Heart right ventricle (tissue), 16 donors: Measurements from ENCODE around the gene FMN2. TPM values are rescaled to one million over a fixed set of nuclear protein-coding genes. Genes with fewer than 3 reads are reported as not detected.

Experiments
- ATAC-seq, 8 donors: fragments of 200-7000 bp; cut with Tn5 transposase; one replicate each; pipeline ENCODE4 v1.9.1; 2020; ENCODE audit warnings: mild to moderate bottlenecking in 8 of 8, moderate library complexity in 8 of 8, moderate number of reproducible peaks in 1 of 8
- DNase-seq, 2 donors: peaks; one replicate each; pipeline ENCODE4 v3.0.0-alpha.2; 2020
- H3K27ac ChIP-seq, 10 donors: fragments of 200-600 bp; sonication (generic) in 2 of 10; one replicate each; pipeline versions ENCODE4 v1.5.0 to v1.8.0; 2020 to 2022; ENCODE audit warnings: mild to moderate bottlenecking in 3 of 10
- H3K27me3 ChIP-seq, 7 donors: fragments of 200-600 bp; one replicate each; pipeline ENCODE4 v1.8.0; 2021 to 2022; ENCODE audit warnings: mild to moderate bottlenecking in 2 of 7
- H3K36me3 ChIP-seq, 9 donors: fragments of 200-600 bp; sonication (generic) in 1 of 9; one replicate each; pipeline versions ENCODE4 v1.5.0 to v1.8.0; 2020 to 2022; ENCODE audit warnings: mild to moderate bottlenecking in 2 of 9
- H3K4me1 ChIP-seq, 9 donors: fragments of 200-600 bp; sonication (generic) in 1 of 9; one replicate each; pipeline versions ENCODE4 v1.5.0 to v1.8.0; 2020 to 2022; ENCODE audit warnings: mild to moderate bottlenecking in 4 of 9
- H3K4me3 ChIP-seq, 10 donors: fragments of 200-600 bp; sonication (generic) in 2 of 10; one replicate each; pipeline versions ENCODE4 v1.5.0 to v1.8.0; 2020 to 2022; ENCODE audit warnings: mild to moderate bottlenecking in 7 of 10, moderate library complexity in 2 of 10
- H3K9me3 ChIP-seq, 11 donors: fragments of 200-600 bp in 10 of 11; sonication (generic) in 2 of 11; one replicate each; pipeline versions ENCODE4 v1.5.0 to v1.8.0; 2013 to 2022; ENCODE audit warnings: mild to moderate bottlenecking in 2 of 11, control low read depth in 1 of 11, moderate library complexity in 1 of 11
- WGBS, 2 donors: extraction: QIAGEN DNeasy Blood & Tissue Kit; methylation state at CpG; one replicate each; pipeline ENCODE4 v1.1.7; 2013; ENCODE audit warnings: inconsistent platforms in 1 of 2; 5-methylcytosine and 5-hydroxymethylcytosine counted together
- intact Hi-C, 10 donors: fragments of 100-400 bp; cut with DNase I; formaldehyde crosslinking; loops; one replicate each; pipeline versions ENCODE4 v1.11.1 to v1.14.2; 2022
- polyA plus RNA-seq, 2 donors: library from polyadenylated mRNA; stranded (reverse); fragments of 200-250 nt; gene quantifications; one replicate each; pipeline ENCODE4 v1.2.3, GENCODE V29; 2013
- total RNA-seq, 10 donors: library from RNA; stranded (reverse); fragmentation: NEBNext Ultra II Directional in 3 of 10; extraction: Animal tissue kit (Norgen Biotek cat#: 25700) in 3 of 10; gene quantifications; one replicate each; pipeline versions ENCODE4 v1.2.1 to v1.2.4, GENCODE V29; 2021 to 2023
- TF ChIP-seq, protein P1 (sequence below), 9 donors: fragments of 200-600 bp; sonication (generic) in 2 of 9; IDR thresholded peaks; one replicate each; pipeline versions ENCODE4 v1.5.0 to v1.8.0; 2021 to 2022; ENCODE audit warnings: antibody characterized with exemption in 9 of 9, mild to moderate bottlenecking in 5 of 9, moderate library complexity in 1 of 9
- donor health status: Arrhythmogenic right ventricular cardiomyopathy.
- donor health status: ischemic (EF 13 %, LVEDD 7.1; RV severe dilation, severe dysfunction).
- donor health status: healthy with polysubstance abuse.
- donor health status: DM: no; HTN: yes; CAD: no.
- donor health status: DM: no; HTN: no; CAD: no.
- donor health status: ischemic (EF 25% LVEDD 6.9; RV normal size, moderate dysfunction).
- donor health status: ischemic (EF 25% LVEDD 5.7; RV mildly dilated, moderate dysfunction).
- donor health status: healthy.
- donor health status: DM: yes; HTN: yes; CAD: no.
- donor health status: Ischemic cardiomyopathy.
- donor health status: ischemic (EF 35%, LVEDD 5.7; RV mildly dilated, moderate dysfunction).
- donor health status: nonischemic (EF 11% LVEDD 7.7; RV severe dilation, severe dysfunction).
- donor health status: DM: yes; HTN: yes; CAD: no.
- donor health status: PGD.
- donor health status: ischemic (EF 29% LVEDD 5.4; RV normal size, mild dysfunction).
- donor health status: nonischemic (EF 23%, LVEDD 6.1; RV moderate dilation, normal function).

The FMN2 gene
- total and polyA plus RNA-seq, 12 donors: 0.03 to 0.70 (median 0.12) TPM; not detected in 9

GRCh38 chr1:240492832-240493440 is 401.3 kb downstream of the FMN2 start:
- DNase-seq: peak in 1 of 2 donors; percentile 16
- ATAC-seq: peak in 2 of 8 donors; percentile 17 to 39
- H3K4me3 ChIP-seq: peak overlapping the region in 1 of 10 donors; percentile 7
- H3K27me3 ChIP-seq: peaks cover 0 to 13% (median 4%) of the 10 kb centered on the region in 7 donors
- TF ChIP-seq, protein P1, sequence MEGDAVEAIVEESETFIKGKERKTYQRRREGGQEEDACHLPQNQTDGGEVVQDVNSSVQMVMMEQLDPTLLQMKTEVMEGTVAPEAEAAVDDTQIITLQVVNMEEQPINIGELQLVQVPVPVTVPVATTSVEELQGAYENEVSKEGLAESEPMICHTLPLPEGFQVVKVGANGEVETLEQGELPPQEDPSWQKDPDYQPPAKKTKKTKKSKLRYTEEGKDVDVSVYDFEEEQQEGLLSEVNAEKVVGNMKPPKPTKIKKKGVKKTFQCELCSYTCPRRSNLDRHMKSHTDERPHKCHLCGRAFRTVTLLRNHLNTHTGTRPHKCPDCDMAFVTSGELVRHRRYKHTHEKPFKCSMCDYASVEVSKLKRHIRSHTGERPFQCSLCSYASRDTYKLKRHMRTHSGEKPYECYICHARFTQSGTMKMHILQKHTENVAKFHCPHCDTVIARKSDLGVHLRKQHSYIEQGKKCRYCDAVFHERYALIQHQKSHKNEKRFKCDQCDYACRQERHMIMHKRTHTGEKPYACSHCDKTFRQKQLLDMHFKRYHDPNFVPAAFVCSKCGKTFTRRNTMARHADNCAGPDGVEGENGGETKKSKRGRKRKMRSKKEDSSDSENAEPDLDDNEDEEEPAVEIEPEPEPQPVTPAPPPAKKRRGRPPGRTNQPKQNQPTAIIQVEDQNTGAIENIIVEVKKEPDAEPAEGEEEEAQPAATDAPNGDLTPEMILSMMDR (IDR thresholded peaks at IDR 0.05): peak in 1 of 9 donors; percentile 7
- H3K27ac ChIP-seq: no peak overlapping the region
- H3K9me3 ChIP-seq: no peaks in the 10 kb centered on the region
- H3K4me1 ChIP-seq: no peaks in the 10 kb centered on the region
- H3K36me3 ChIP-seq: no peaks in the 10 kb centered on the region
- WGBS, 2 donors: 44 to 45% methylated on average over 52 of the region's 52 CpGs
- intact Hi-C loops: no loop called here

DNA sequence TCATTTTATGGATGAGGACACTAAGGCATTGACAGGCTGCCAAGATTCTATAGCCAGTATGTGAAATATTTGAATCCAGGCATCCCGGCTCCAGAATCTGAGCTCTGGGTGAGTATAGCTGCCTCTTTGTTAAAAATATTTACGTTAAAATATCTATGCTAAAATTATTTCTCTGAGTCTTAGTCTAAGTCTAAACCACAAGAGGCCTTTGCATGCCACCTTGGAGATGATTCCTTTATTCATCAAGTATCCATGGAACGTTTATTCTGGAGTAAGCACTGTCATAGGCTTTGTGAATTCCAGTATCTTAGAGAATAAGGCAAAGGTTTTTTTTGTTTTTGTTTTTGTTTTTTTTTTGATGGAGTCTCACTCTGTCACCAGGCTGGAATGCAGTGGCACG is 403.9 kb downstream of the FMN2 start:
- TF ChIP-seq, protein P1 (IDR thresholded peaks at IDR 0.05): no peak
- Histone ChIP-seq H3K27me3 (peaks cover 0 to 13% (median 4%) of the 10 kb centered on the region in 7 donors), H3K36me3 (no peaks in the 10 kb centered on the region), H3K4me1 (no peaks in the 10 kb centered on the region), H3K27ac (no peak overlapping the region), H3K4me3 (no peak overlapping the region), H3K9me3 (peaks cover 0 to 4% (median 0%) of the 10 kb centered on the region in 11 donors)
- intact Hi-C loops: no loop called here
- ATAC-seq: no peak
- no peak for DNase-seq
- 70 to 82% methylated on average over 4 of the region's 4 CpGs for WGBS, 2 donors

DNA sequence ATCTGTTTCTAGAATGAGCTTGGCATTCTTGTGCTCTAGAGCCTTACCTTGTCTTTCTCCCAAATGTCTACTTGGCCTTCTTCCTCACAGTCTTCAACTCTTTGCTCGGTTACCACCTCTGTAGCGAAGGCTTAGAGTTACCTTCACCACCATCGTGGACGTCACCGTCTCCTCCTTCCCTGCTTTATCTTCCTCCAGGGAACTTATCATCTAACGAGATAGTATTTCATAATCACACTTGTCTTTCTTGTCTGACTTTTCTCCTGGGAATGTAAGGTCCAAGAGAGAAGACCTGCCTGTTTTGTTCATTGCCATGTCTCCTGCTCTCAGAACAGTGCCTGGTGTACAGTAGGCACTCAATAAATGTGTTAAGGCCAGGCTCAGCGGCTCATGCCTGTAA is 404.7 kb downstream of the FMN2 start:
- Histone ChIP-seq H3K9me3 (peaks cover 0 to 4% (median 0%) of the 10 kb centered on the region in 11 donors), H3K27ac (no peak overlapping the region), H3K36me3 (no peaks in the 10 kb centered on the region), H3K4me3 (no peak overlapping the region), H3K27me3 (peaks cover 0 to 13% (median under 1%) of the 10 kb centered on the region in 7 donors), H3K4me1 (no peaks in the 10 kb centered on the region)
- 77 to 80% methylated on average over 7 of the region's 7 CpGs for WGBS, 2 donors
- TF ChIP-seq, protein P1 (IDR thresholded peaks at IDR 0.05): no peak
- intact Hi-C loops: no loop called here
- ATAC-seq: no peak
- no peak for DNase-seq

DNA sequence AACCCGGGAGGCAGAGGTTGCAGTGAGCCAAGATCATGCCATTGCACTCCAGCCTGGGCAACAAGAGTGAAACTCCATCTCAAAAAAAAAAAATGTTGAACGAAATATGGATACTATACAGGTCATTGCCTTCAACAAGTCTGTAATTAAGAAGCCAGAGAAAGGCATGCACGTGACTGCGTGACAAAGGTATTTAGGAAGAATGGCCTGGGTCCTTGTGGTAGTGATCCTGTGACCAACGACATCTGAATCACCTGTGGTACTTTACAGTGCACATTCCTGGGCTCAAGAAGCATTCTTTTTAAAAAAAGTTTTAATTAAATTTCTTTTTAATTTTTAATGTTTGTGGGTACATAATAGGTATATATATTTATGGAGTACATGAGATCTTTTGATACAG is 405.3 kb downstream of the FMN2 start:
- H3K4me1 ChIP-seq: no peaks in the 10 kb centered on the region
- no peak overlapping the region for H3K27ac ChIP-seq
- H3K27me3 ChIP-seq: peaks cover 0 to 12% (median 0%) of the 10 kb centered on the region in 7 donors
- no peak for ATAC-seq
- H3K36me3 ChIP-seq: no peaks in the 10 kb centered on the region
- H3K4me3 ChIP-seq: no peak overlapping the region
- WGBS, 2 donors: 84 to 94% methylated on average over 5 of the region's 5 CpGs
- no peak for DNase-seq
- H3K9me3 ChIP-seq: peaks cover 0 to 4% (median 0%) of the 10 kb centered on the region in 11 donors
- intact Hi-C loops: no loop called here
- TF ChIP-seq, protein P1 (IDR thresholded peaks at IDR 0.05): no peak
